HG03460 (cell line): Measurements from ENCODE around the gene OBI1.

Source experiments
- ATAC-seq: cut with Tn5 transposase; IDR thresholded peaks from one replicate; pipeline ENCODE4 v1.9.1; 2021; ENCODE audit not compliant: unreplicated experiment

Gene OBI1

DNA sequence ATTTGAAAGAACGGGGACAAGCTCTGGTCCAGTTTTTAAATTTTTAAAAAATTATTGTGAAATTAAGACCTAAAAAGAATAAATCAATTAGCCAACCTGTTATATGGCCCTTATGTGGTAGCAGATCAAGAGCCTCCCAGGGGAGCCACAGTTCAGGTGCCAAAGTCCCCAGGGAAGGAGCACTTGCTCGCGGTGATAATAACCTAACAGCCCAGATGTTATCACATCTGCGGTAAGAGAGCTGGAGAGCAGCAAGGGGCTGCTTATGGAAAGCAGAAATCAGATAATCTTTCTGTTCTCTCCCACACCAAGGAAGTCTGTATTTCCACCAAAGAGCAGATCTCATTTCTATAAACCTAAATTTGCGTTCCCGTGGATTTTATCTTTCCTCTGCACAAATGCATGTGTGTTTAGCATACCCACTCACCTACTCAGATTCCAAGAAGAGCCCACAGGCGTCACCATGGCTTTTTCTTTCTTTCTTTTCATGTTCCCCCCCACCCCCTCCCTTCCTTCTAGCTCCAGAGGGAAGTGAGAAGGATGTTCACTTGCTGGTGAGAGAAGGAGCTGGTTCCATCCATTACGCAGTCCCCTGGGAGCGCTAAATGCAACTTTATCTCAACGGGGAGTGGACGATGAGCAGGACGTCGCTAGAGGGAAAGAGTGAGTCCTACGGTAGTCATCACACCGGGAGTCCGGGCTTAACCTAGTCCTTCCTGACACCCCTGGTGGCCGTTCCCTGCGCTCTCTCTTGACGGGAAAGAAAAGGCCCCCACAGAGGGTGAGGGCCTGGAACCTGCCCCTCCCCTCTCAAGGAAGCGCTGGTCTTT is 54.0 kb downstream of the OBI1 start:
- ATAC-seq, result no peak

- ATAC-seq, result peak; percentile 86
These were observed 55.6 kb downstream of the OBI1 start, which contains the start of gene POU4F1 for GRCh38 chr13:78603240-78603957. Gene POU4F1, minus strand, starts transcription at chr13:78603552. Its CDS starts 226 bp downstream, at chr13:78603326.

- ATAC-seq, result peak; percentile 30
These were observed 56.3 kb downstream of the OBI1 start for GRCh38 chr13:78602561-78603239.

- ATAC-seq, result no peak
These were observed 56.9 kb downstream of the OBI1 start for GRCh38 chr13:78601874-78602560.

- ATAC-seq, result no peak
These were observed 57.7 kb downstream of the OBI1 start for GRCh38 chr13:78601124-78601873.

DNA sequence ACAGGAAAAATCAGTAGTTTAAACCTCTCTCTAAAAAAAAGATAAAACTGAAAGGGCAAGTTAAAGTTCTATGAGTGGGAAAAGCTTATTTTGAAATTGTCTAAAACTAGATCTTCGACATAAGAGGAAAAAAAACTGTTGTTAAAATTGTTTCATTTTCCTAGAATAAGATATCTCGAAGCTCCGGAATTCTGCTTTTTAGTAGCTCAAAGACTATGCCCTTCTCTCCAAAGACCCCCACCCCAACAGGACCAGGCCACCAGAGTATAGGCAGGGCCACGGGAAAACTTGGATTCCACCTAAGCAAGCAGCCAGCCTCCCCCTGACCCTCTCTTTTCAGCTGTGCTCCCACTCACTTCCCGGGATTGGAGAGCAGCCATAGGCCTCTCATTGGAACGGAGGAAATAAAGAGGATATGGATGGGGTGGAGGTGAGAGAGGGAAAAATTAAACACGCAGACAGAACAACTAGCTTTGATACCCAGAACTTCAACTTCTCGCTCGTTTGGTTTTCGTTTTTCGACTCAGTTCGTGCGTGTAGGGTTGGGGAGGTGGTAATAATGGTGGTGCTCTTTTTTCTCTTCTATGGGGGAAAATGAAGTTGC is 58.6 kb downstream of the OBI1 start:
- no peak for ATAC-seq

DNA sequence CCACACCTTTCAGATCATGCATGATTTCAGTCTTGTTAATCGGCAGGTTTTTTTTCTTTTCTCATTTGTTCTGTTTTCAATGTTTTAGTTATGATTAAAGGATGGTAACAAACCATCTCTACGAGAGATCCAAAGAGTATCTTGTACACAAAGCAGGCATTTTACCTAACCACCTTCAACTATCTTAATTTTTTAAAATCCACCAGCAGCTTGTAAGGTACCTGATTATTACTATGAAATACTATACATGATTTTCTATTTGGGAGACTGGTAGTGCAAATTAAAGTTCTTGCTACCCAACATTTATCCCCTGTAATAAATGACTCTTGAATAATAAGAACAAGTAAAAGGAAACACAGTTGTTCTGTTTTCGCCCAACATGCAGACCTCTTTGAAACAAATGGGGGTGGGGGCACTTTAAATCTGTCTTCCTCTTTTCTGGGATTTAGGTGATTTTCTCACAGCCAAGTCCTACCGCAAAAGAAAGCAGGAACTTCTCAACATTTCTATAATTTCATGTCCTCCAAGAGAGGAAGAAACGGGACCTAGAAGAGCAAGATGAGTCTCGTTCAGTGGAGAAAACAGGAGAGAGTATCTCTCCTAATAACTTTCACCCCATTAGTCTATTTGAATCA is 59.2 kb downstream of the OBI1 start:
- ATAC-seq, result no peak

- ATAC-seq, result no peak
These were observed 59.9 kb downstream of the OBI1 start for GRCh38 chr13:78598966-78599644.

DNA sequence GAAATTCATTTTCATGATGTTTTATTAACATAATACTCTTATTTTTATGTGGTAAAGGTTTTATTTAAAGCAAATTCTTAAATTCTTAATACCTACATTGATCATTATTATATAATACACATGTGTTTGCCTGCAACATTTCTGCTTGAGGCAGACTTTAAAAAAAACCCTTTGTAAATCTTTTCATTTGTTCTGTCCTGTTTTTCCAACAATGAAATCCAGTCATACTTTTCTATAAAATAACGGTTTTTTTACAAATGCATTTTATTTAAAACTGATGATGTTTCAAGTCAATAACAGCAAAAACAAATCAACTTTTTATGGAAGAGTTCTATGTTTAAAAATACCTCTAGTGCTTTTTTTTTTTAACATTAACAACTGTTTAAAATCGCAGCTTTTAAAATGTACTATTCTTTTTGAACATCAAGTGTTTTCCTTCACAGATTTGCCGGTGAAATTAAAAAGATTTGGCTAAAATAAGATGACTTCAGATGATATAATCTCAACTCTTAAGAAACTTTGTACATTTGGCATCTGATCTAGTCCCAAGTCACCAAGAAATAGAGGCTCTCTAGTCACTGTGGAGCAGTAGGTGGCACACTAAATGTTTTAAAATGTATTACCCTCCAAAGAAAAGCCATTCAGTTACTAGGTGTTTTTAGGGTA is 60.7 kb downstream of the OBI1 start:
- no peak for ATAC-seq

DNA sequence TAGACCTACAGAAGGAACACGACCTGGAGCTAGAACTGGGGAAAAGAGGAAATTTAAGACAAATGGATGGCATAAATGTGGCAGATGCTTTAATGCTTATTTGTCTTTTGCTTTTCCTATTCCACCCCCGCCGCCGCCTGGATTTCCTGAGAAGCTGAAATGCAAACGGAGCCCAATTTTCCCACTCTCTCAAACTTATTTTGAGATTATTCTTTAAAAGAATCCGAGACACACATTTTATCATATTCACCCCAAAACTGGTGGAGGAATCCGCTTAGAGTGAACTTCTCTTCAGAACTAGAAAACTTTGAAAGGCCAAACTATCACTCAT is 61.4 kb downstream of the OBI1 start:
- no peak for ATAC-seq

GRCh38 chr13:78596736-78597601 is 62.0 kb downstream of the OBI1 start:
- no peak for ATAC-seq

DNA sequence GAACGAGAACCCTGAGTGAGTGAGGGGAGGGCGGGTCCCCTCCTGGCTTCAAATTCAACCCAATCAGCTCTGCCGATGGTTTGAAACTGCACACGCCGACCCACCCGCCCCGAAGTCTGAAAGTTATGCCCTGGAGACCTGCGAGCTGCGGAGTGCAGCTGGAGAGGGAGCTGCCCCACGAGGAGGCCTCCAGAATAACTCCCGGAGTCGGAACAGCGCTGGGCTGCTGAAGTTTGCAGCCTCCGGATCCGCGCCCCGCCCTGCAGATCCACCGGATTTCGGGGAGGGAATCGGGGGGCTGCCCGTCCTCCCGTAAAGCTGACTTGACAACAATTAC is 62.6 kb downstream of the OBI1 start:
- ATAC-seq, result no peak

GRCh38 chr13:78595495-78596398 is 63.2 kb downstream of the OBI1 start:
- no peak for ATAC-seq

GRCh38 chr13:78594456-78594975 is 64.4 kb downstream of the OBI1 start:
- ATAC-seq, result no peak

GRCh38 chr13:78593652-78594455 is 65.1 kb downstream of the OBI1 start:
- ATAC-seq, result no peak

DNA sequence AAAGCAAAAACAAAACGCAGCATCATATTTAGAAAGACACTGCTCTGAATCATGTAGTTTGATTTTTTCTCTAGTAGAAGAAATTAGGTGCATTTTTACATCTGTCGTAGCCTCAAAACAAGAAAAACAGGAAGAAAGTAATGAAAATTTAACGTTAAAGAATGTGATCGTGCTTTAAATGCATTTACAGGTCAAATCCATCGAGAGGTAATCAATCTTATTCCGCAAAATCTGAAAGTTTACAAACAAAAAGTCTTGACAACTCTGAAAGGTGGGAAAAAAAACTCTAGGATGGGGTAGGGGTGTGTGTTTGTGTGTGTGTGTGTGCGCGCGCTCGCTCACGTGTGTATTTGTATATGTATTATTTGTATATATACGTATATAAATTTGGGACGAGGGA is 65.8 kb downstream of the OBI1 start:
- ATAC-seq, result no peak
